A204.1 (cell line): ENCODE results near the gene ERVH48-1.
A peak's percentile ranks its signal among the peaks of the same experiment; 100 is the strongest.
"Not testable (repeated sequence)": the region's sequence is repeated elsewhere in the genome, so short reads cannot be mapped to it uniquely, and the experiment has no call there.

Source experiments
- FAIRE-seq: peaks from 2 replicates; lab custom pipeline; 2012; peaks lifted over from hg19 to GRCh38; lab: Jason Lieb, UNC

The ERVH48-1 gene

GRCh38 chr21:42903817-42904216, 21.6 kb downstream of the ERVH48-1 start:
- no peak for FAIRE-seq

GRCh38 chr21:42900446-42900845, 25.0 kb downstream of the ERVH48-1 start:
- no peak for FAIRE-seq

GRCh38 chr21:42892931-42893755, 32.3 kb downstream of the ERVH48-1 start, which contains the start of gene NDUFV3:
Gene NDUFV3, plus strand, starts transcription at chr21:42893309. Its CDS starts 25 bp downstream, at chr21:42893334.
- peak; percentile 87 for FAIRE-seq

GRCh38 chr21:42892582-42892930, 32.9 kb downstream of the ERVH48-1 start:
- FAIRE-seq, result no peak

- FAIRE-seq, result no peak
These were observed 38.1 kb downstream of the ERVH48-1 start for GRCh38 chr21:42887326-42887725.

- no peak for FAIRE-seq
These were observed 41.5 kb downstream of the ERVH48-1 start for GRCh38 chr21:42883921-42884320.

GRCh38 chr21:42880352-42880751, 45.1 kb downstream of the ERVH48-1 start:
- no peak for FAIRE-seq

- FAIRE-seq, result no peak
These were observed 46.2 kb downstream of the ERVH48-1 start, which contains the start of gene WDR4 for GRCh38 chr21:42878993-42879787. Gene WDR4, minus strand, starts transcription at chr21:42879539. Its CDS starts 44 bp downstream, at chr21:42879495.

- FAIRE-seq, result no peak
These were observed 46.8 kb downstream of the ERVH48-1 start for GRCh38 chr21:42878678-42878992.

- not testable (repeated sequence) for FAIRE-seq
These were observed 49.6 kb downstream of the ERVH48-1 start for GRCh38 chr21:42875811-42876210.

GRCh38 chr21:42873096-42873495, 52.3 kb downstream of the ERVH48-1 start:
- no peak for FAIRE-seq

- no peak for FAIRE-seq
These were observed 57.2 kb downstream of the ERVH48-1 start for GRCh38 chr21:42868196-42868595.
